Activated CD8-positive, alpha-beta memory T cell treated with anti-CD3 and anti-CD28 coated beads for 1 hour (primary cell): ENCODE data around the gene BCOR.

Experiments used
- DNase-seq, 2 donors: peaks; one replicate each; pipeline ENCODE4 v3.0.0-alpha.2; 2020; ENCODE audit warnings: low read depth in 1 of 2; ENCODE audit errors: extremely low read depth in 1 of 2

Gene BCOR

DNA sequence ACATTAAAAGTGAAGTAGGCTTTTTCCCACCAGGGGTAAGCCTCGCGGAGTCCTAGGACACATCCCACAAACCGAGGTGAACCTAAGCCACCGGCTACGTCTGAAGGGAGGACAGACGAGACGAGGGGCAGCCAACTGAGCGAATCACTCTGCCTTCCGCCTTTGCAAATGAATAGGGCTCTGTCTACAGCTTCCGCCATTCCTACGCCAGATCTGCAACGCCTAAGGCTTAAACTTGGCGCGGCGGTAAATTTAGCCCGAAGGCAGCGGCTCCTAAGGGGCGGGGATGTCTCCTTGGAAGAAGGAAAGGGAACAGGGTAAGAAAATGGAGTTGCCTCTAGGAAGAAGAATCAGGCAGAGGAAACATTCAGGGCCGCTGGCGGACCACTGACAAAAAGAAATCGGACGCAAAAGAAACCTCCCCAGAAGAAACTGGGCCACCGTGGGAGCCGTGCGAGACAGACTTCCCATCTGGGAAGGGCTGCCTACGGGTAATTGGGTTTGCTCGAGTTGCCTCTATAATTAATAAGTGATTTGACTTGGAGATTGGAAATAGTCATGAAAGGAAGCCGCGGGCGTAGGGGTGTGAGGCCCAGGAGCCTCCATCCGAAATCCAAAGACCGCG is 90.5 kb downstream of the BCOR start:
- DNase-seq = no peak

DNA sequence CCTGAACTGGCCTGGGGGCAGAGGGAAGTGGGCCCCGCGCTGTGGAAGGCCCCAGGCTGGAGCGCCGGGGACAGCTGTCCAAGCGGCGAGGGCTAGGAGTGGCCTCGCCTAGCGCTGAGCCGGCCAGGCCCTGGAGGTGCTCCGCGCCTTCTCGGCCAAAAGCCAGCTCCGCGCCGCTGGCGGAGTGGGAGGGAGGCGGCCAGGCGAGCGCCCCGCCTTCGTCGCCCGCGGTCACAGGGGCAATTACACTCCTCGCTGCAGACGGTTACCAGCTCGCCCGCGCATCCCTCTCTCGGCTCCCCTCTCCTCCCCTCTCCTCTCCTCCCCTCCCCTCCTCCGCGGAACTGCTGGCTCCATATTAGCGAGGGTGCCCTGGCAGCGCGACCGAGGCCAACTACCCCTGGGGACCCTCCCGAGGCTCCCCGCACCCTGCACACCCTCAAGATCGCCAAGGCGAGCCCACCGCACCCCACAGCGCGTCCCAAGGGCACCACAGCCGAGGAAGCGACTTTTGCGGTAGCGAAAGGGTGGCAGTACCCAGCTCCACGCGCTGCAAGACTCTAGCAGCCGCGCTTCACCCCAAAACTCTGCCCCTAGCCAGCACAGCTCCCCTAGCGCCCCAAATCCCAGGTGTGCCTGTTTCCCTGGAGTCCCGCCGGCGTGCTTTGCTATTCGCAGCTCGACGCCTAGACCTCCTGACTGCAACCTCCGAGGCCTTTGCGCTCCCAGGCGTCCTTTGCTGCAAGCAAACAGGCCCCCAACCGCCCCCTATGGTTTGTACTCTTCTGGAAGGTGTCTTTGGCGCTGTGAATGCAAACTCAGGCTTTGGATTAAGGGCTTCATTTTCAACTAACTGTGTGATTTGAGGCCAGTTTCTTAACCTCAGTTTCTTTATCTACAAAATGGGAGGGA is 91.4 kb downstream of the BCOR start:
- no peak for DNase-seq

DNA sequence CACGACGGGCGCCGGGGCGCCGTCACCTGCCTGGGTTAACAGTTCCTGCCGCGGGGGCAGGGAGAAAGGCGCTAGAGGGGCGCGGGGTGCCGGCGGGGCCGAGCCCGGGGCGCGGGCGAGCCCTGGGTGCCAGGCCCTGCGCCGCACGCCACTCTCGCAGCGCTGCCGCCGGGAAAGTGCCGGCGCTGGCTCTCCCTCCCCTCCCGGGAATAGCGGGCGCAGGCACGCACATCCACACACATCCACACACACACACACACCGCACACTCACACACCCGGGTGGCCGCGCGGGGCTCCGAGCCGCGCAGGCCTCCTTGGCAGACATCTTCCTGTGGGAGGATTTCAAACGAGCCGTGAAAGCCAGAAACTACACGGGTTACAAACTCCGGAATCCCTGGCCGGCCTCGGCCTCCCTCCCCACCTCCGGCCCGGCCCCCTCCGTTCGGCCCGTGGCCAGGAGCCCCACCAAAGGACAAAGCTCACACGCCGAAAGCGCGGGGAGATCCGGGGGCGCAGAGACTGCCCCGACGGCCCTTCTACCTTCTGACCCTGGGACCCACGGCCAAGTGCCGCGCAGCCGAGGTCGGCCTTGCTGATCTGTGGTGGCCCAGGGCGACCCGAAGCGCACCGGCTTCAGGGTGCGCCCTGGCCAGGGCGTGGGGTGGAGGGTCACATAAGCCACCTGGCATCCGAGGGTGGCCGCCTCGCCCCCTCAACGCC is 92.3 kb downstream of the BCOR start:
- no peak for DNase-seq

DNA sequence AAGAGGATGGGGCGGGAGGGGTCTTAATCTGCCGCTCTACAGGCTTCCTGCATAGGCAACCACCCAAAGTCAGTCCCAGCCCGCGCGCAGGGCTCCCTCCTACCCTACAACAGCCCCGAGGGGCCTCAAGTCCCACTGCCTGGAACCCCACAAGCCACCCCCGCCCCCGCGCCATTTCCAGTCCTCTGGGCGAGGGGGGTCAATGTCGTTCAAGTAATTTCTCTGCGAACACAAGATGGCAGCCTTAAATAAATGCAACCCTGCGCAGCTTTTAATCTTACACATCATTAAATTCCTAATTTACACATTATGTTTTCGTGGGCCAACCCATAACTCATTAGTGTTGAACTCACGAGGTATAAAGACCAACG is 92.9 kb downstream of the BCOR start:
- no peak for DNase-seq

DNA sequence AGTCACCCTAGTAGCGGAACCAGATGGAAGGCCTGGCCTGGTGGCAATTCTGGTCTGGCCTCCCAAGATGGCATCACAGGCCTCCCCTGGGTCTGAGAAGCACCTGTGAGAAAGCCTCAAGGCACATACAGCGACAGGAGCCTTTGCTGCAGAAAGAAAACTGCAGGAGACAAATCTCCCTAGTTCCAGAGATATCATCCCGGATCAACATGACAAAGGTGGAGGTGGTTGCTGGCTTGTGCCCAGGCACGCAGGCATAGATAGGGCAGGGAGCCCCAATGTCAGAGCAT is 93.6 kb downstream of the BCOR start:
- no peak for DNase-seq

DNA sequence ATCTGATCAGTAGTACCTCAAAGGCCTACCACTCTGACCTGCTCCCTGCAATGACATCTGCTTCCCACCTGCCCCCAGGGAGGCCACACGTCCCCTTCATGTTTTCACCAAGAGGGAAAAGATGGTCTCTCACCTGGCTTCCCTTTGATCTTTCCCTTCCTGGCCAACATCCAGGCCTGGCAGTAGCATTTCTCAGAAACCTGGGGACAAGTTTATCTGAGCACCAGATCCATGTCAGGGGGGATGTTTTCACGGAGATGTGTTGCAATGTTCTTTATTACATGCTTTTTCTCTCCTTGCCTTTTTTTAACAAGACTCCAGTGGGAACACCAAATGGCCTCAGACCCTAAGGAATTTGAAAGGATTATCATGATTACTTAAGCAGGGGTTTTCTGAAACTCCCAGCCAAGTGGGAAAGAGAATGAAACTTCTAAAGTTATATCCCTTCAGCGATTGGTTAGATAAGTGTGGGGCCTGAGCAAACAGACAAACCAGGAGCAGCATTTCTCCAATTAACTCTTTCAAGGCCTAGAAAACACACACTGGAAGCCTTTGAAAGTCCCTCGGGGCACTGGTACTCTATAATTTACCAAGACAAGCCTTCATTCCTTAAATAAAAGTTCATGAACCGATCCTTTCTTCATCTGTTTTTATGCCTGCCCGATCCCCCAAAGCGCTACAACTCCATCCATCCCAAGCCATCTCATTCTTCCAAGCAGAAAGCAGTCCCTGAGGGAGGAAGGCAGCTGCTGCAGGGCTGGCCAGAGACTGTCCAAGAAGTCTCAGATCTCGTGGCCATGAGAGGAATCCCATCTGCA is 94.1 kb downstream of the BCOR start:
- DNase-seq = no peak

DNA sequence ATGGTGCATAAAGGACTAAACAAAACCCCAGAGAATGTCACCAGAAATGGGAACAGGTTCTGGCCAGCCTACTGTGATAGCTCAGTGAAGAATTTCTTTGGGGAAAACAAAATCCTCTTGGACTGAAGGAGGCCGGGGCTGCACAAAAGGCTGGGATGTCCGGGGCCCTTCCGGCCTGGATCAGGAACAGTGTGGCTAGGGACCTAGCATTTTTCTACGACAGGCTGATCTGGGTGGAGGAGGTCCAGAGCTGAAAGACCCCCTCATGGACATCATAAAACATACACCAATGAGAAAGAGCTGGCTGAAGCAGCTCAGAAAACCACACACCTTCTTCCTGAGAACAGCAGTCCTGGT is 94.7 kb downstream of the BCOR start:
- no peak for DNase-seq
